ENCODE results near the gene NTM.

Gene NTM

DNA sequence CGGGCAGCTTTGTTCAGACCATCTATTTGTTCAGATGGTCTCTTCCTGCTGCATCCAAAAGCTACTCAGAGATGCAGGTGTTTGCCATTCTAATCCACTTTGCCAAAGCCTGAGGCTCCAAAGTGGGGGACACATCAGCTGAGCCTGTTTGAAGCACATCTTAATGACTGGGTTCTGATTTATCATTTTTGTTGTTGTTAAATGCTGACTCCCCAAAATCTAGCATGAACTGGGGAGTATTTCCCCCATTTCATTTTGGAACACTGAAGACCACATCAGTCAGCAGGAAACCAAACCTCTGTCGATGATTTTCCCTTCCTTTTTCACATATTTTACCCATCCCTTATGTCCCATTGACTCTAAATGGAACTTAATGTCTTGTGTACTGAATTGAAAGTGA is 262.6 kb downstream of the NTM start:
- no peak for DNase-seq (ENCODE audit: extremely low read depth in 1 of 2, low read depth in 1 of 2)

DNA sequence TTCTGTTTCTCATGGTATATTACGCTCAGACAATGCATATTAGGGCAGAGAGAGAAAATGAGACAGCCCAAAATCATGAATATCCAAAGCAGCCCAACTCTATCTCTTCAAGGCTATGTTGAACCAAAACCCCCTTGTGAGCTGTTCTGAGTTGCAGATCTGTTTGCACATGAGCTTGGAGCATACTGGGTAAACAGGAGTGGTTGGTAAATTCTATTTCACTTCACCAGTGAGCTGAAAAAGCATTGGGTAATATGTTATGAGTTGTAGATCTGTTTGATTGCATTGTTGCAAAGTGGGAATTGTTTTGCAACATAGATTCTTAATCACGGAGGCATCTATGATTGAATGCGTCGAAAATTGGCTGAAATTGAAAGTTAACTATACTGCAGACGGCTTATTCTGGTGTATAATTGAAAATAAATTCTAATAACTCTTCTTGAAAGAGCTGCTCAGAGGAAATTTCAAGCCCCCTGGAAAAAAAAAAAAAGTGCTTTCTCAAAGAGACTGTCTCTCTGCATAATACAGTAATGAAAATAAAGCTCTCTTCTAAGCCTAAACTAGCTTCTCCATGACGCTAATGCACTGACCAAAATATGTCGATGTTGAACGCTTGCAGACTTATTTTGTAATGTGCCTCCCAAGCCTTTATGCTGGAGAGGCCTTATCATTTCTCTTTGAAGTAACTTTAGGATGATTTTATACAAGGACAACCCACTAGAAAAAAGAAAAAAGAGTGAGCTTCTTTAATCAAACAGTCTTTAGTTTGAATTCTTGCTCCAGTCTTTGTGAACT is 263.7 kb downstream of the NTM start:
- no peak for DNase-seq (ENCODE audit: extremely low read depth in 1 of 2, low read depth in 1 of 2)

DNA sequence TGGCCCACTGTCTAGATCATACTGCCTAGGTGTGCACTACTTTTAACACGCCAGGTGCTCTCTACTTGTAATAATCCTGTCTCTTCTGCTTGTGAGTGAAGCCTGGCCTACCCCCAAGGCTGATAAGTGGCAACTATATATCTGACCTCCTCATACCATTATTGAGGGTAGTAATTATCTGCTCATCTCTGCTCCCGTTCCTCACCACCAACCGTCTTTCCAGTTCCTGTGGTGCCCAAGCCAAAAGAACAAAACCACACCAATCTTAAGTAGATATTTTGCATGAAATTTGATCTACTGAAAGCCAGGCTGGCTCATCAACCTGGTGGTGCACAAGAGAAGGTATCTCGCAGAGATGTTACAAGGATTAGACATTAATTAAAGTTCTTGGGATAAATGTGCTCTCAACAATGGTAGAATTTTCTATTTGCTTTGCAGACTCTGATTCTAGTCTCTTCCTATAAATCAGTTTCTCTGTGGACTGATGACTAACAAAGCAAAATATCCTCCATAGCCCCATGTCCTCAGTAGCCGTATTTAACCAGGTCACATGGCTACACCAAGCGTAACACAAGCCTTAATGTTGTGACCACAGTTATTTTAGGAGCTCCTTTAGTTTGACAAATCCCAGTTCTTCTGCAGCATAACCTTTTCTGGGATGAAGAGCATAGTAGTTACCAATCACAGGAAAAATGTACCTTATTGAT is 267.2 kb downstream of the NTM start:
- DNase-seq (ENCODE audit: extremely low read depth in 1 of 2, low read depth in 1 of 2), result no peak

DNA sequence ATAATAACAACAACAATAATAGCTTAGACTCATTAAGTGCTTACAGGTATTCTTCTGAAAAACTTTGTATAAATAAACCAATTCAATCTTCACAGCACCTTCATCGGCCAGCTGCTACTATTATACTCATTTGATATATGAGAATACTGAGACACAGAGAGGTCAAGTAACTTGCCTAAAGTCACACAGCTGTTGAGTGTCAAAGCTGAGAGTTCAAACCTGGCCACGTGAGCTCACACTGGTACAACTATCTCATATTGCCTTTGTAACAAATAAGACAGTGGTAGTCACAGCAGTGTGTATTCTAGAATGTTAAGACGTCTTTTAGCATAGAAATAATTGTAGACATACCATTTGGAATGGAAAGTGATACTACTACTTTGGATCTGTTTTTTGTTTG is 268.5 kb downstream of the NTM start:
- DNase-seq (ENCODE audit: extremely low read depth in 1 of 2, low read depth in 1 of 2), result no peak

DNA sequence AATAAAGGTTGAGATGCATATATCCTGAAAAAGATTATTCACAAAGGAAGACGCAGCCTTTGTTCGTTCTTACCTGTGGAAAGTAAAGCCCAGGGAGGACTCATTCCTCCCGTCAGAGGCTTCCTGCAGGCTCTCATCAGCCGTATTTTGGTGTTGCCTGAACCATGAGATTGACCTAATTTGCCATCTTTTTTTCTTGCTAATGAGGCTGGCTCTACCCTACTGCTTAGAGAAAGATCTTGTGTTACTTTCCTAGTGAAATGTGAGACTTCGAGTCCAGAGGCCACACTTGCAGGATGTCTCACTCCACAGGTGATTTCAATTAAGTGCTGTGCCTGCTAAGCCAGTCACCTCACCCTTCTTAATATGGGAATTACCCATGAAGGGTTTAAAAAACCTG is 269.9 kb downstream of the NTM start:
- no peak for DNase-seq (ENCODE audit: extremely low read depth in 1 of 2, low read depth in 1 of 2)

DNA sequence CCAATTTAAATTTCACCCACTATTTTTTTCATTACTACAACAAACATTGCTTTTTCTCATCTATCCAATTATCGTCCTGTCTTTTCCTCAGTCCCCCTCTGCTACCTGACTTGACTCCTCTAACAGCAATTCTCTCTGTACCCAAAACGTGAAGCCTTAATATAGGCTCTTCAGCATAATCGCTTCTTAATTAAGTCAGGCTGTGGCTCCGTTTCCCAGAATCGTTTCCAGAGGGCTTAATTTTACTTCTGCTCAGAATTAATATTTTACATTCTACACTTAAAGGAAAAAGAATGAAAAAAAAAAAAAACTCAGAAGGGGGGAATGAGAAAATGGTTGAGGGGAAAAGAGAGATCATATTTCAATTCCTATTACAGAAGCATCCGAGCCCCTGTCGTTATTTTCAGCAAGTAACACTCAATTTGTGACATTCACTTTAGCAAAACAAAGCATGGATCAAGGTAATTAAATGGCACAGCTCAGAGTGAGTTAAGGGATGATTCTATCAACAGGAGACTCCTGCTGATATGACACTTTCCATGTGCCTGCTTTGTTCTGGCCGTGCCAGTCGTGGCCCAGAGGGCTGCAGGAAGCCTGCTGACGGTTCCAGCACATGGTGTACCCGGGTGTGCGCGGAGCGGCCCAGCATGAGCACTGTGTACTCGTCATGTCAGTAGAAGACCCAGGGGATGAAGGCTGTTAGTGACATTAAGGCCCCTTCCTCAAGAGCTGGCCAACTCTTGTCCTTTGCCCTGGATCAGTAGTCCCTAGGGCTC is 272.5 kb downstream of the NTM start:
- no peak for DNase-seq (ENCODE audit: extremely low read depth in 1 of 2, low read depth in 1 of 2)

DNA sequence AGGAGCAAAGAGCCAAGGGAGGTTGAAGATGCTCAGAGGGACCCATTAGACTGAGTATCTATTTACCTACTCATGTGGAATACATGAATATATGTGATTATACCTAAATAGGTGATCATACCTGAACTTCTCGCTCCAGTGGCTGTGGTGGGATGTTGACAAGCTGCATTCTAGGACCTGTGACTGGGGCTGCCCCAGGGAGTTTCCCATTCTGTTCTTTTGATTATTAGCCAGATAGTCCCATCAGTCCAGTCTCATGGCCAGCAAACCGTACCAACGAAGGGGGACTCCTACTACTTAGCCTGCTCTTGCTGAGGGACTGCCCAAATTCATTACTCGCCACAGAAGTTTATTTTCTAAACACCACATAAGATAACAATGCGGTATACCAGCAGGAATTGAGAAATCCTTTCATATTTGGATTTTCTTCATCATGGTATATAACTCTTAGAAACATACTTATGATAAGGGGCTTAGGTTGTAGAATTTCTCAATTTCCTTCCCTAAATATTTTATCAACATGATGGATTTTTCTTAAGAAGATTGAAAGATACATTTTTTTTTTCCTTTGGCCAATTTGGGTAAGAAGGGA is 273.9 kb downstream of the NTM start:
- DNase-seq (ENCODE audit: extremely low read depth in 1 of 2, low read depth in 1 of 2), result no peak

DNA sequence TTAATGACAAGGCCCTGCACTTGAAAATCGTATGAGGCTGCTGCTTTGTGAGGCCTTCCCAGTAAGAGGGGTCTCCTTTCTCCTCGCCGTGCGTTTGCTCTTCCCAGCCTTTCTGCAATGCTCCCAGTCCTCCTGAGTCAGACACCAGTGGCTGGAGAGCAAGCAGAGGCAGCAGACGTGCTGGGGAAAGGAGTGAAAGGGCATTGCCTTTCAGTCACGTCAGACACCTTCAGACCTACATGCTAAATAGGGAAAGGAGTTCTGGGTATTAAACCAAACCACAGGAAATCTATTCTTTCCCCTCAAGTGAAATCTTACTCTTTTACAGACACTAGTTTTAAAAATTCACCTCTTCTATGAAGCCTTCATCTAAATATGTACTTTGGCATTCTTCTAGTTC is 274.8 kb downstream of the NTM start:
- no peak for DNase-seq (ENCODE audit: extremely low read depth in 1 of 2, low read depth in 1 of 2)

DNA sequence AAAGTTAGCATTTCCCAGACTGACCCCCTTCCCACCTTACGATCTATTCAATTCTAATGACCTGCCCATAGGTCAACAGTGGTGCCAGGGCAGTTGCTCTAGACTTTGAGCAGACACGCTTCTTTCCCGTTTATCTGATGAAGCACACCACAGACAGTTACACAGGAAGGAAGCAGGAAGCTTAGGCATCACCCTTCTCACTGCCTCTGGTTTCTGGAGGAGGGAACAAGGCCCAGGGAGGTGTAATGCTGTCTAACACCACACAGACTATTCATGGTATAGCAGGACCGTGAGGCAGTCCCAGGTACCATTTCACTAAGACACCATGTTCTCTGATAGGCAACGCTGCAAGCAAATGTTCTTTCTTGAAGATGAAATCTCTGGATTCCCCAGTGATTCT is 279.4 kb downstream of the NTM start:
- no peak for DNase-seq (ENCODE audit: extremely low read depth in 1 of 2, low read depth in 1 of 2)

DNA sequence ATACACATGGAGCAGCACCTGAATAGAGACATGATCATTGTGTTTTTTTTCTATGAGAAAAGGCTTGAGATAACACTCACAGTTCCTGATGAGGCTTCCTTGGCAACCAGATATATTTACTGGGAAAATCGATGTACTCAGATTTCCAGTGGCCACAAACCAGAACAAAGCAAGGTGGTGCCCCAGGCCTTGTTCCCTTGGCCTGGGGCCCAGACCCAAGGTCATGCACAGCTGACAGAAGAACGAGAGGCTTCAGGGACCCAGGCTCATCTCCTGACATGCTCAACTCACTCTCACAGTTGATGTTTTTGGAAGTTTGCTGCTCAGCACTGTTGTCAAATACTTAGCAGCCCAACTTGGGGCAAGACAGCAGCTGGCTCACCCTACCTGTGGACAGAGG is 281.8 kb downstream of the NTM start:
- no peak for DNase-seq (ENCODE audit: extremely low read depth in 1 of 2, low read depth in 1 of 2)

DNA sequence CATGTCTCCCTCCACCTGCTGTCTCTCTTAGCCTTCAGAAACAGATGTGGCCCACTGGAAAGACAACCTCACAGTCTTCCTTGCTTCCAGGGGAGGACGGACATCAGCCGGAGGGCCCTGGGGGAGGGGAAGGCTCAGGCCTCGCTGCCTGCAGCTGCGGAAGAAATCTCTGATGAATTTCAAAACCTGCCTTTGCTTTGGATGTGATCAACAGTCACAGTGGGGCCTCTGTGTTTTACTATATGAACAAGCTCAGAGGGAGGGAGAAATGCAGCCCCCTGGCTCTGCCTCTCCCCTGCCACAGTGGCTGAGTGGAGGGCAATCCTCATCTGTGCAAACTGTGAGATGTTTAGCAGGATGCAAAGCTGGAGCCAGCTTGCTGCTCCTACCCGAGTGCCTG is 282.8 kb downstream of the NTM start:
- no peak for DNase-seq (ENCODE audit: extremely low read depth in 1 of 2, low read depth in 1 of 2)

DNA sequence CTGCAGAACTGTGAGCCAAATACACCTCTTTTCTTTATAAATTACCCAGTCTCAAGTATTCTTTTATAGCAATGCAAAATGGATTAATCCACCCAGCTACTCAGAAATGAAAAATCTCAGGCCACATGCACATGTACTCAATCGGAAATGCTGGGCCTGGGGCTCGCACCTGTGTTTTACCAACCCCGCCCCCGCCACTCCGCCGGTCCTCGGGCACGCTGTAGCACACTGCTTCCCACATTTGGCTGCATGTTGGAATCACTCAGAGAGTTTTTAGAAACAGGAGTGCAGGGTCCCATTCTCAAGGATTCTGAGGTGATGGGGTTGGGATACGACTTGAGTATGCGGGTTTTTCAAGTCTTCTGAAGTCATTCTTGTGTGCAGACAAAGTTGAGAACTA is 284.4 kb downstream of the NTM start:
- no peak for DNase-seq (ENCODE audit: extremely low read depth in 1 of 2, low read depth in 1 of 2)

DNA sequence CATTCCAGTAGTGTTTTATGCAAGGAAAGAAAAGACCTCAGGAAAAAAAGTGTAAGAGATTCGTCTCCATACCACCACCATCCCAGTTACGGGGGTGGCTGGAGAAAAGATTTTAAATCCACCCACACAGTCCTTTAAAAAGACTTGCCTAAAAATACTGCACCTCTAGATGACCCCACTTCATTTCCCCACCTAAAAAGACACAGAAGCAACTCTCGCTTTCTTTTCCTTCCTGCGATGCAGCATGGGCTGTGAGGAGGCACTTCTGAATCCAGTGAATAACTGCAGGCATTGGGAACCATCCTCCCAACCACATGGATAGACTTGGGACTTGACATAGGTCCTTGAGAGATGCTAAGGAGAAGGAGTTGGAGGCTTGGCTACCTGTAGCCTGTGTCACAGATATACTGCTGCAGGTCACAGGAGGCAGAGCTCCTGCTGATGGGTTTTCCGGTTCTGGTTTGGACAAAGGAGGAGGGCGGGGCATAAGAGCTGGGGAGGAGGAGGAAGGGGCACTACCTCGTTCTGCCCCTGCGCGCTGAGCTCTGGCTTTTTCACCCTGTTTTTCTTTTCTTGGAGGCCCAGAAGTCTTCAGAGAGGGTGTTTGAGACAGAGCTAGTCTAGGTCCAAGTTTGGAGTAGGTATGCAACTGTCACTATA is 285.9 kb downstream of the NTM start:
- no peak for DNase-seq (ENCODE audit: extremely low read depth in 1 of 2, low read depth in 1 of 2)

DNA sequence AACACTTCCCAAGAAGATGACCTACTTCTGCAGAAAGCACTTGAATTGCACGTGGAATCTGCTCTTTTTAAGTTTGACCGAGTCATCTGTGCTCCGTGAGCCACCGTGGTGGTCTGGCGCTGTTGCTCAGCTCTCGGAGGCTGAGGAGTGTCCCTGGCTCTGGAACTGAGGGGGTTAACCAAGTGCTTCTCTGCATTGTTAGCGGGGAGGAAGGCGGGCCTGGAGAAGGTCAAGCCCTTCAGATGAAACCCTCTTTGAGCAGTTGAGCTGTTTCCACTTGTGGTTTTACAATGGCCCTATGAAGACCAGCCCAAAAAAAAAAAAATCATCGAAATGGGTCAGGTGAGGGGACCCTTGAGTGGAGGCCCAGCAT is 286.4 kb downstream of the NTM start:
- no peak for DNase-seq (ENCODE audit: extremely low read depth in 1 of 2, low read depth in 1 of 2)

DNA sequence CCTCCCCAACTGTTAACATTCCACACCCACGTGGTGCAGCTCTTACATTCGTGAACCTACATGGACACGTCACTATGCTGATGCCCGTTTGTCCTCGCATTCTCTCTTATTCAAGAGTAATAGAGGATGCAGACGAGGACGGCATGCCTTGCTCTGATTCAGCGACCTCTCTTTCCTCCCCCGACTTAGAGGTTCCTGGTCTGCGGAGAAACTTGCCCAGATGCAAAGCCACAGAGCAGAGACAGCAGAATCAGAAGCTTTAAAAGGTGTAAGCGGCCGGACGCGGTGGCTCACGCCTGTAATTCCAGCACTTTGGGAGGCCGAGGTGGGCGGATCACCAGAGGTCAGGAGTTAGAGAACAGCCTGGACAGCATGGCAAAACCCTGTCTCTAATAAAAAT is 288.0 kb downstream of the NTM start:
- no peak for DNase-seq (ENCODE audit: extremely low read depth in 1 of 2, low read depth in 1 of 2)

DNA sequence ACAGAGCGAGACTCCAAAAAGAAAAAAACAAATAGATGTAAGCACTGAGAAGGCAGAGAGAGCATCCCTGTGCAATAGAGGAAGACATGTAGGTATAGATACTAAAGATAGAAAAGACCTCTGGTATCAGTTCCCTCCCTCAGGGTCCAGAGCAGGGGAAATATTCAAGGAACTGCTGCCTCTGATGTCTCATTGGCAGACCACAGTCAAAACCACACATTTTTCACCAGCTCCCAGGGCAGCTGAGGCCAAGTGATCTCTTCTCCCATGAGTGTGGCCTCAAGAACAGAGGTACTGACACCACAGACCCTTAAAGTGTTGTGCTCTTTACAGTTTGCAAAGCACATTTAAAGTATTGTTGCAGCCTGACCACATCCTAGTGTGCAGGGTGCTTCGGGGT is 288.5 kb downstream of the NTM start:
- DNase-seq (ENCODE audit: extremely low read depth in 1 of 2, low read depth in 1 of 2), result no peak

DNA sequence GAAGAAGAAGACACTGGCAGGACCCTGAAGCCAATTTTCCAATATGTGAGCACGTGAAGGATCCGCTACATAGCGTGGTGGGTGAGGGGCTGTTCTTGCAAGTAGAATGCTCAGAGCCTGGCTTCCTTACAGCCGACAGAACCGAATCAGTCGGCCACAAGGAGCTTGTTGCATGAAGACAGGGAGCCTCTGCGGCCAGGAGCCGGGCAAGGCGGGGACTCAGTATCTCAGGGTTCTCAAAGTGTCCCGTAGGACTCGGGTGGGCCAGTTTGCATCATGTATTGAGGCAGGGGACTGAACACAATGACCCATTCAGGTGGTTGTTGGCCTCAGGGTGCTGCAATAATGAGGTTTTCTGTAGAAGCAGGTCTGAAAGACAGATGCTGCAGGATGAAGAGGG is 289.5 kb downstream of the NTM start:
- no peak for DNase-seq (ENCODE audit: extremely low read depth in 1 of 2, low read depth in 1 of 2)

DNA sequence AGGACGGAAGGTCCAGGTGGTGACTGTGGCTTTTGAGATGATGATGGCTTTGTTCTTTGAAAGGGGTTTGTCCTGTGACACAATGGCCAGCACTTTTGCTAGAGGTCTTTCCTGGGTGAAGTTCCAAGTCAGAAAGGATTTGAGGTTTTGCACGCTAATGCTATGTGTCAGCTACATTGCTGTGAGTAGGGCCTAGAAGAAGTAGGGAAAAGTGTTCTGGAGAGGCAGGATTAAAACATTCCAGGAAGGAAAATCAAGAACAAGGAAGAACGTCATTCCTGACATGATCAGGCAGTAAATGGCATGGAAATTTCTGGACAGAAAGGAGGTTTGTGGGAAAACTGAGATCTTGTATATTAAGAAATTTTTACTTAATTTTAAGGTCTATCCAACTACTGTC is 290.7 kb downstream of the NTM start:
- no peak for DNase-seq (ENCODE audit: extremely low read depth in 1 of 2, low read depth in 1 of 2)

DNA sequence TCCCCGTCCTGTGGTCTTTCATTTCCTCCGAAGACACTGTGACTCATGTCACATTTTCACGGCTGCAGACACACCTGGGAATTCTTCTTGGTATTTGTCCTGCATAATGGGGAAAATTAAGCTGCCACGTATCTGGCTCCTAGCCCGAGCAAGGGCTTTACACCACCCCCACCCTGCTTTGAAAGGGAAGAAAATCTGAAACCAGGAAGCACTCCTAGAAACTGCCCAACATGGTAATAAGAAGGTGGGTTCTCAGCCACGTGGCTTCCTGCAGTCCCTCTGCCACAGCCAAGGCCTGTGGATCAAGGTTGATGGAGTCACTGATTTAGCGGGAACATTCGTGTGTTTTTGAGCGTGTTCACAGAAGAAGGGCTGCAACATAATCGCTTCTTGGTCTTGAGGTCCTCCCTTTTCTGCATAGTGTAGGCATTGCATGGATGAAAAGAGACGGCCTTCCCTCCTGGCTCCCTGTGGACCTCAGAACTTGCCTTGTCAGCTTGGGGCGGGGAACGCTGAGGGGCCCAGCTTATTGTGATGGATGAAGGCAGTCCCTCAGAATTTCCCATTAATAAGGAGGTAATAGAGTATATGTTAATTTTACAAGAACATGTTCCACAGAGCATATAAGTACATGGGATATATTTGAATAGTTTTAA is 292.0 kb downstream of the NTM start:
- no peak for DNase-seq (ENCODE audit: extremely low read depth in 1 of 2, low read depth in 1 of 2)

DNA sequence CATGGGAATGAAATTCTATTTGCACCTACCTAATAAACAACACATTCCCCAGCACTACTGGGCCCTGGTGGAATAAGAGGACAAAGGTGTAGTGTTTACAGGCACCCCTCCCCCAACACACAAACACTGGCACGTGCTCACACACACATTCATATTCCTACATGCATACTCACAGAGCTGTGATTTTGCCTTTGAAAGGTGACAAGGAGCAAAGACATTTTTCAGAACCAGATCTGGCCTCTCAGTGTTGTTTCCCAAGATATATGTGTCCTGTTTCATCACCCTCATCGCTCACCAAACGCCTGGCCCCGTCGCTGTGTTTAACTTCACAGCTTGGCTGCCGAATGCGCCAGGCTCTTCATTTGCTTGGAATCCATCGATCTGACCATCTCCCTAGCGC is 292.6 kb downstream of the NTM start:
- no peak for DNase-seq (ENCODE audit: extremely low read depth in 1 of 2, low read depth in 1 of 2)

All from stimulated activated CD8-positive, alpha-beta memory T cell treated with anti-CD3 and anti-CD28 coated beads, Interleukin-7, amount 100 ng/mL, for 48 hours (primary cell).